ENCODE results near the gene ARFRP1. TPM values are rescaled to one million over a fixed set of nuclear protein-coding genes. Genes with fewer than 3 reads are reported as not detected.

The ARFRP1 gene
- total RNA-seq, 1 experiment from 2014 or later, result 66.1 TPM

Other genes starting within 250 kb of the ARFRP1 start
- 0.92 TPM in 1 of 2 replicates, not detected in the other for gene KCNQ2, start 235.3 kb downstream of the ARFRP1 start, total RNA-seq (2014; rRNA removed; shearing (Covaris generic); ENCODE audit: low replicate concordance)
- gene EEF1A2, start 208.9 kb downstream of the ARFRP1 start, total RNA-seq (2014; rRNA removed; shearing (Covaris generic); ENCODE audit: low replicate concordance), result 62.5 and 113 TPM in 2 replicates
- gene PPDPF, start 187.2 kb downstream of the ARFRP1 start, total RNA-seq (2014; rRNA removed; shearing (Covaris generic); ENCODE audit: low replicate concordance), result 21.4 and 40.1 TPM in 2 replicates
- gene PTK6, start 170.6 kb downstream of the ARFRP1 start, total RNA-seq (2014; rRNA removed; shearing (Covaris generic); ENCODE audit: low replicate concordance), result 0.23 and 8.0 TPM in 2 replicates
- not detected in 2 replicates for gene SRMS, start 160.2 kb downstream of the ARFRP1 start, total RNA-seq (2014; rRNA removed; shearing (Covaris generic); ENCODE audit: low replicate concordance)
- not detected in 2 replicates for gene FNDC11, start 153.8 kb downstream of the ARFRP1 start, total RNA-seq (2014; rRNA removed; shearing (Covaris generic); ENCODE audit: low replicate concordance)
- gene HELZ2, start 133.7 kb downstream of the ARFRP1 start, total RNA-seq (2014; rRNA removed; shearing (Covaris generic); ENCODE audit: low replicate concordance), result 26.4 and 34.4 TPM in 2 replicates
- 27.7 and 33.2 TPM in 2 replicates for gene GMEB2, start 80.9 kb downstream of the ARFRP1 start, total RNA-seq (2014; rRNA removed; shearing (Covaris generic); ENCODE audit: low replicate concordance)
- 71.2 and 98.0 TPM in 2 replicates for gene STMN3, start 54.6 kb downstream of the ARFRP1 start, total RNA-seq (2014; rRNA removed; shearing (Covaris generic); ENCODE audit: low replicate concordance)
- 13.4 and 22.7 TPM in 2 replicates for gene RTEL1, start 49.7 kb downstream of the ARFRP1 start, total RNA-seq (2014; rRNA removed; shearing (Covaris generic); ENCODE audit: low replicate concordance)
- gene TNFRSF6B, start 11.3 kb downstream of the ARFRP1 start, total RNA-seq (2014; rRNA removed; shearing (Covaris generic); ENCODE audit: low replicate concordance), result not detected in 2 replicates
- gene ZGPAT, start 63 bp upstream of the ARFRP1 start, total RNA-seq (2014; rRNA removed; shearing (Covaris generic); ENCODE audit: low replicate concordance), result 23.9 and 46.2 TPM in 2 replicates
- gene LIME1, start 28.7 kb upstream of the ARFRP1 start, total RNA-seq (2014; rRNA removed; shearing (Covaris generic); ENCODE audit: low replicate concordance), result 2.8 and 5.7 TPM in 2 replicates
- 49.0 and 123 TPM in 2 replicates for gene SLC2A4RG, start 31.8 kb upstream of the ARFRP1 start, total RNA-seq (2014; rRNA removed; shearing (Covaris generic); ENCODE audit: low replicate concordance)
- 5.5 and 15.9 TPM in 2 replicates for gene ZBTB46, start 123.3 kb upstream of the ARFRP1 start, total RNA-seq (2014; rRNA removed; shearing (Covaris generic); ENCODE audit: low replicate concordance)
- gene ABHD16B, start 153.5 kb upstream of the ARFRP1 start, total RNA-seq (2014; rRNA removed; shearing (Covaris generic); ENCODE audit: low replicate concordance), result not detected in 2 replicates
- gene TPD52L2, start 157.3 kb upstream of the ARFRP1 start, total RNA-seq (2014; rRNA removed; shearing (Covaris generic); ENCODE audit: low replicate concordance), result 185 and 192 TPM in 2 replicates
- gene DNAJC5, start 187.2 kb upstream of the ARFRP1 start, total RNA-seq (2014; rRNA removed; shearing (Covaris generic); ENCODE audit: low replicate concordance), result 69.3 and 92.0 TPM in 2 replicates
- gene UCKL1, start 248.4 kb upstream of the ARFRP1 start, total RNA-seq (2014; rRNA removed; shearing (Covaris generic); ENCODE audit: low replicate concordance), result 17.1 and 35.9 TPM in 2 replicates

Measured in MG63 (cell line).